Measurements from ENCODE around the gene CDC20B.

CDC20B gene, protein sequence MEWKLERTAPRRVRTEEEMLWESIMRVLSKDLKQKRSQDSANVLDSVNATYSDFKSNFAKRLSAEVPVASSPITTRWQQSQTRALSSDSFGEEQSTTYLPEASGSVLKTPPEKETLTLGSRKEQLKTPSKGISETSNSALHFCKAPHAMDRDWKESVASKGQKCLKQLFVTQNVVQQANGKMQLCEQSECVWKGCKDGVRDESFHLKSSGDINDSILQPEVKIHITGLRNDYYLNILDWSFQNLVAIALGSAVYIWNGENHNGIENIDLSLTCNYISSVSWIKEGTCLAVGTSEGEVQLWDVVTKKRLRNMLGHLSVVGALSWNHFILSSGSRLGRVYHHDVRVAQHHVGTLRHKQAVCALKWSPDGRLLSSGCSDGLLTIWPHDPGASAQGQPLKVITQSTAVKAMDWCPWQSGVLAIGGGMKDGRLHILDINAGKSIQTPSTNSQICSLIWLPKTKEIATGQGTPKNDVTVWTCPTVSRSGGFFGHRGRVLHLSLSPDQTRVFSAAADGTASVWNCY

DNA sequence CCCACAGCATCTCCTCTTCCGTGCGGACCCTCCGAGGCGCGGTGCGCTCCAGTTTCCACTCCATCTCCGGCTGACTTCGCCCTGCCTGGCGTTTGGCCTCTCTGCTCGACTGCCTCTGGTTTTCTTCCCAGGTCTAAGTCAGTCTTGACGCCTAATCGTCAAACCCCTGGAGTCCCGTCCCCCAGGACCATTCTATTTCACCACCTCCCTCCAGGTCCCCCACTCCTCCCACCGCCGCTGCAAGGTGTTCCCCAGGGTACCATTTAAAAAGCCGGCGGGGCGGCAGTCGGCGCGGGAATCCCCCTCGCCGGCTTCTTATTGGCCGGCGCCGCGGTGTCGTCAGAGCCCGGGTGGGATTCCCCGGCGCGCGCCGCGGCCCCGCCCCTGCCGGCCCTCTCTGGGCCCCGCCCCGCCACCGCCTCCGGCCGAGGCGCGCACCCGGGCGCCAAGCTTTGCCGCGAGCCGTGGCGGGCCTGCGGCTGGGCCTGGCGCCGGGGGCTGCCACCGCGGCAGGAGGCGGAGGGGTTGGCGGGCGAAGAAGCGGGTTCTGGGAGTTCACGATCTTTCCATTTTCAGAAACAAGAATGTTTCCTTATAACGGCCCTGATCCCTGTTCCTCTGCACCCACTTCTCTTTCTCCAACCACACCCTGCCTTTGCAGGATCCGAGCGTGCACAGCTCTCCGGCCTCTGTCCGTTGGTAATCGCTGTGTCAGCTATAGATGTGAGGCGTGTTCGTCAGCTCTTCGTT is at the start of gene CDC20B:
Gene CDC20B (minus strand): TSS at position 241 of the 750 bp plus-strand sequence. CDS start 177 bp downstream, at position 64.
- DNase-seq (ENCODE audit: low read depth), result peak; percentile 66

DNA sequence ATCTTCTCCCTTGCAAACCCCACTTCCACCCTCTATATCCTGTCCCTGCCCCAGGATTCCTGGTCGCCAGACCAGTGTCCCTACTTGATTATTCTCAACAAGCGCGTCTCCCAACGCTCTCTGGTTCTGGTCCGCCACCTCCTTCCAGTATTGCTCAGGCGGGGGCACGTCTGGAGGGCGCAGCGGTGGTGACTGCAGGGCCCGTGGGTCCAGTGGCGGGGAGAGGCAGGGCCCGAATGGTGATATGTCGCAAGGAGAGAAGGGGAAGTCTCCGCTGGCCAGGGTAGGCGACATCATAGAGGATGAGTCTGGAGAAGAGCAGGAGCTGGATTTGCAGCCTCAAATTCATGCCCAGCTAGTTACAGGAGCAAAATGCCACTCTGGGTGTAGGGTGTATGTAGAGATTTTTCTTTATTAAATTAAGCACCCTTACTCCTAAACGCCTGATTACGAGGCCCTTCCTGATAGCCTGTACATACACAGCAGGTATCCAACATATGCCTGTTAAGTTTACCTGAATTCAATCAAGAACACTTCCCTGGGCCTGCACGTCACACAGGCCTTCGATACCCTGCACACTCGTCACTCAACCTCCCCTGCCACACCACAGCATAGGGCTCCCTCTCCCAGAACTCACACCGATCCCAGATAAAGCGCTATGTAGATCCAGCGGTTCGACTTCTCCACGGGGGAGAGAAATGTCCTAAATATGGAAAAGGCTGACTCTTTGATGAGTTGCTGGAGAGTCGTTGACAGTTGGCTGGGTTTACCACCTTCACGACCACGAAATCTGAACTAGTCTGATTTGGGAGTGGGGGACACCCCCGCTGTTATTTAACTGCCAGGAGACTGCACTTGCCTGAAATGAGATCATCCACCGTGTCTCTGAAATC is 49.4 kb upstream of the CDC20B start:
- no peak for DNase-seq (ENCODE audit: low read depth)

DNA sequence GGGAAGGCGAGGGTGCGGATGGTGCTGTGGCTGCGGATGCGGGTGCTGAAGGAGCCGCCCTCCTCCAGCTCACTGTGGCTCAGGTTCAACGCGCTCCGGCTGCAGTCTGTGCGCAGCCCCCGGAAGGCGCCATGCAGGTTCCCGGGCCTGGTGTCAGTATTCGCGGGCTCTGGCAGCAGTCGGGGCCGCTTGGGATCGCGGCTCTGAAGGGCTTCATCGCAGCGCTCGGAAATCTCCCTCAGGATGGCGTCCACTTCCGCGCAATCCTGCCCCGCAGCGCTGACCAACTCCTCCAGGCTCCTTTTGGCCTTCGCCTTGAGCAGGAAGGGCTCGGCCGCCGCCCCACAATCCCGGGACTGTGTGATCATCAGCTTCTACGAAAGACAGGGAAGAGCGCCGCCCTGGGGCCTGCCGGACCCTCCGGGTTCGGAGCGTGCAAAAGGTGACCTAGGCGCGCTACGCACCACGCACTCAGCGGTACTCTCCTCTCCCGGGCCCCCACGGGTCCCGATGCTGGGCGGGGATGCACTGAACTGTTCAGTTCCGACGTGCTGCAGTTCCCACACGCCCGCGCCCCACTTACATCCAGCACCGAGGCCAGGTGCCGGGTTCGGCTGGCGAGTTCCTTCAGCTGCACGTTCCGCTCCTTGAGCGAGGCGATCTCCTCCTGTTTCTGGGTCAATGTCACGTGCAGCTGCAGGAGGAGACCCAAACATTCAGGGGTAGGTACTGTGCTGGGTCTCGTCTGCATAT is 47.6 kb upstream of the CDC20B start:
- no peak for DNase-seq (ENCODE audit: low read depth)

DNA sequence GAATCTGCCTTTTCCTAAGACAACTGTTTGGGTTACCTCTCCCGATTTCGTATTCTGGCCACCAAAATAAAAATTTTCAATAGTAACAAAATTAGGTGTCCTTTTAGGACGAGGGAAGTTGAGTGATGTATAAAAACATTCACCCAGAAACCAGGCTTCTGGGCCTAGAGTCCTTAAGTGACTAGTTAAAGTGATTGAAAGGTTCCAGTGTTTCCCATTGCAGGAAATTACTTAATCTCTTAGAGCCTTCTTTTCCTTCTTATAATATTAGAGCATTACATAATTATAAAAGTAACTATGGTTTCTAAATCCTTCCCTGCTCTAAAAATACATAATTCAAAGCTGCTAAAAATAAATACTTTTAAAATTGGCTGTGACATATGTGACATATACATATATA is 46.8 kb upstream of the CDC20B start:
- DNase-seq (ENCODE audit: low read depth), result no peak

DNA sequence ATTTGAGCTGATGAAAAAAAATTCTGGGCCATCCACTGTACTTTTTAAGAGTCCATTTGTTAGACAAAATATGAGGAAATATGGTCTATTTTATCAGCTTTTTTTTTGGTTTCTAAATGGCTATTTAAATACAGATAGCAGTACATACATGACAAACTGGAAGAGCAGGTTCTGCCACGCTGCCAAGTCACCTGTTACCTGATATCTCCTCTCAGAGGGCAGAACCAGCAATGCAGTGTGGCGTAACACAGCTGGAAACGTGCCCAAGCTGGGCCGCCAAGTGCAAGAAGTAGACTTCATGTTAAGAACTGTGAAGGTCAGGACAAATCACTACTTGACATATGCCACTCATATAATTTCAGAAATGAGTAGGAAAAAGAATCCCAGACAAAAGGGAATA is 46.0 kb upstream of the CDC20B start:
- no peak for DNase-seq (ENCODE audit: low read depth)

DNA sequence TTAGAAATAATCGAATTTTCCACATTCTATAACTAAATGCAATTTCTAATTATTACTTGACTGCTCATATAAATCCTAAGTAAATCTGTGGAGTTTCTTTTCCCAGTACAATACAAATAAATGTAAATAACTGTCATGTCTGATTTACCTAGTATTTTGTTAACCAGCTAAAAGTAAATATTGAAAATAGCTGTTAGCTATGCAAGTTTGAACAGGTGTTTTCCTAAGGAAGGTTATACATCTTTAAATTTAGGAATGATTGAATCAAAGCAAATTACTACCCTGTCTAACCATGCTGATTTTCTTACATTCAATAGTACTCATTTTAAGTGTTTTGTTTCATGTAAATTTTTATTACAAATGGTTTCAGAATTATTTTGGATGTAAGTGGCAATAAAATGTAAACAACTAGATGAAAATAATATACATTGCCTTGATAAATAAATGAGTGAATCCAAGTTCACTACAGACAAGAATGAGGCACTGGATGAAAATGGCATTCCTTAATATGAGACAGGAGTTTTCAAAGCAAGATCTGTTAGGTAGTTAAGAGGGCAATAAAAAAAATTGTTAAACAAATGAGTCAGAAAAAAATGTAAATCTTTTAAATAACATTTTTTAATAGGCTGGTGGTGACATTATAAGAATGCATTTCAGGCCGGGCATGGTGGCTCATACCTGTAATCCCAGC is 38.4 kb upstream of the CDC20B start:
- DNase-seq (ENCODE audit: low read depth), result no peak

DNA sequence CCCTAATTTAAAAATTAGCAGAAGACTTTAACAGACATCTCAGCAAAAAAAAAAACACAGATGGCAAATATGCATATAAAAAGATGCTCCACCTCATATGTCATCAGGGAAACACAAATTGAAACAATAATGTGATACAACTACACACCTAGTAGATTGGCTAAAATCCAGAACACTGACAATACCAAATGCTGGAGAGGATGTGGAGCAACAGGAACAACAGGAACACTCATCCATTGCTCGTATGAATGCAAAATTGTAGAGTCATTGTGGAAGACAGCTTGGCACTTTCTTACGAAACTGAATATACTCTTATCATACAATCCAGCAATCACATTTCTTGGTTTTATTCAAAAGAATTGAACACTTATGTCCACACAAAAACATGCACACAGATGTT is 32.0 kb upstream of the CDC20B start:
- no peak for DNase-seq (ENCODE audit: low read depth)

DNA sequence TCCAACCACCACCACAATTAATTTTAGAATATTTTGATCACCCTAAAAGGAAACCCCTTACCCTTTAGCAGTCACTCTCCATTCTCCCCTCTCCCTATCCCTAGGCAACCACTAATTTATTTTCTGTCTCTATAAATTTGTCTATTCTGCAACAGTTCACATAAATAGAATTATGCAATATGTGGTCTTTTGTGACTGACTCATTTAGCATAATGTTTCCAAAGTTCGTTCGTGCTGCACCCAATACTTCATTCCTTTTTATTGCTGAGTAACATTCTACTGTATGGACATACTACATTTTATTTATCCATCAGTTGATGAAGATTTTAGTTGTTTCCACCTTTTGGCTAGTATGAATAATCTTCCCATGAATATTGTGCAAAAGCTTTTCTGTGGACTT is 18.2 kb upstream of the CDC20B start:
- no peak for DNase-seq (ENCODE audit: low read depth)

DNA sequence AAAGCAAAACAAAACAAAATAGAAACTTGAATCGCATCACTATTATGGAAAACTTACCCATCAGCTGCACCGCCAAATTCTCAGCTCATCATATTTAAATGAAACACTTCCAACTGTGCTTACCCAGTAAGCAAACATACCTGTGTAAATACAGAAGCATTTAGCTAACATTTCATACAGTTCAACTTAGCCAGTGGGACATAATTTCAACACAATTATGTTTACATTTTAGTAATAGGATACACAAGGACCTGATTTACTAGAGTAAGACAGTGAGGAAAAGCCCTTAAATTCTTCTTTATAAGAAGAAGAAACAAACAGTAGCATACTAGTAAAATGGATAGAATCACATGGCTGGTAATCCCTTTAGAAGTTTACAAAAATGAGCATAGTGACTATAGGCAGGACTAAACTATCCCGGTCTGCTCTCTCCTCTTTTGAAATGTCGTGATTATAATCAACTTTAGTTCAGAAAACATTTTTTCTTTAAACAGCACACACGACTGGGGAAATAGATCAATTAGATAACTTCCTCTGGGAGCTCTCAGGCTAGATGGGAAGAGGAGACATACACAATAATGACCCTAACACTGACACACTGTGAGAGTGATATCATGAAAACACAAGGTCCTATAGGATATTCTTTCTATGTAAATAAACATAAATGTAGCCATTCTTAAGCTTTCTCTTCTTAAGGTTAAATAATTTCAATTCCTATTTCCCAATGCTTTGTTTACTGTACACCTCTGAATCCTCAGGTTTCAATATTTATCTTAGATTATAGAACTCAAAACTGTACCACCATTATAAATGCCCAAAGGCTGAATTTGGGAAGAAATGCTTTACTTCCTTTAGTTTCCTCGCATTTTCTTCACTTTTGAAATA is 15.9 kb upstream of the CDC20B start:
- no peak for DNase-seq (ENCODE audit: low read depth)

DNA sequence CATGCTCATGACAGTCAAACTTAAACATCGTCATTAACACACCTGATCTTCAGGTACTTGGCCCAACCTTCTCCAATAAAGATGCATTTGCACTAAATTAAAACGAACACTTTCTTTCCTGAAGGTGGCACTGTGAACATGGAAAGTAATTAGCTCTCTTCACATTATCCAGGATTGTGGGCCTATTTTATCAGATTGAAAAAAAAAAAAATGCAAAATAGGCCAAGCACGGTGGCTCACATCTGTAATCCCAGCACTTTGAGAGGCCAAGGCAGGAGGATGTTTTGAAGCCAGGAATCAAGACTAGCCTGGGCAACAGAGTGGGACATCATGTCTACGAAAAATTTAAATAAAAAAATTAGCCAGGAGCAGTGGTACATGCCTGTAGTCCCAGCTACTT is 14.4 kb upstream of the CDC20B start:
- DNase-seq (ENCODE audit: low read depth), result no peak

DNA sequence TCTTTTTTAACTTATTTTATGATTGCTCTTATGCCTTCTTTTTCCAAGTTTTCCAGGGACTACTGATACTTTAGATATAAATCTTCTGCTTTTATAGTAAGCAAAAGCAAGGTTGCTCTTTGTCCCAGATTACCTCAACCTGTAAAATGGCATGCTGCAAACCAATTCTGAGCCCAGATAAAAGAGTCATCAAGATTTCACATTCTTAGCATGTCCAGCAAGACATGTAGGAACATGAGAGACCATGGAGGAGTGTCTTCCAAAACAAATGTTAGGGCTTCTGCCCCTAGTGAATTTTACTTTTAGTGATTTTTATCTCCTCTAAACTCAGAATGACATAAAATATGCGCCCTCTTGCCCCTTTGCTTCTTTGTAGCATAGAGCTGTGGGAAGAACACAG is 7.0 kb upstream of the CDC20B start:
- DNase-seq (ENCODE audit: low read depth), result no peak

DNA sequence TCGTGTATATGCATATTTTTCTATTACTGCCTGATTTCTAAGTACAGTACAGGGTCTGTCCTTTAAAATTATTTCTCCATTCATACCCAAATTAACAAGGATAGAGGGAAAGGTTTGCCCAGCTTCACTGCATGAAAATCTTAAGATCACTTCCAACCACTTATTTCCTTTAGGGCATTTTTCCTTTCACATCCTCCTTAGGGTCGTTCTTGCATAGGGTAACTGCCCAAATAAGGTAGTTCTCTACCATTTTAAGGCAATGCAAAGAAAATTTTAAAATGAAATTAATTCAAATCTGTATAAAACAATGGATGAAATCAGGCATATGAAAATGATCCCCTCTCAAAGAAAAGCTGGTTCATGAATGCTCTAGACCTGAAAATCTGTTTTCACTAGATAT is 4.1 kb upstream of the CDC20B start:
- no peak for DNase-seq (ENCODE audit: low read depth)

DNA sequence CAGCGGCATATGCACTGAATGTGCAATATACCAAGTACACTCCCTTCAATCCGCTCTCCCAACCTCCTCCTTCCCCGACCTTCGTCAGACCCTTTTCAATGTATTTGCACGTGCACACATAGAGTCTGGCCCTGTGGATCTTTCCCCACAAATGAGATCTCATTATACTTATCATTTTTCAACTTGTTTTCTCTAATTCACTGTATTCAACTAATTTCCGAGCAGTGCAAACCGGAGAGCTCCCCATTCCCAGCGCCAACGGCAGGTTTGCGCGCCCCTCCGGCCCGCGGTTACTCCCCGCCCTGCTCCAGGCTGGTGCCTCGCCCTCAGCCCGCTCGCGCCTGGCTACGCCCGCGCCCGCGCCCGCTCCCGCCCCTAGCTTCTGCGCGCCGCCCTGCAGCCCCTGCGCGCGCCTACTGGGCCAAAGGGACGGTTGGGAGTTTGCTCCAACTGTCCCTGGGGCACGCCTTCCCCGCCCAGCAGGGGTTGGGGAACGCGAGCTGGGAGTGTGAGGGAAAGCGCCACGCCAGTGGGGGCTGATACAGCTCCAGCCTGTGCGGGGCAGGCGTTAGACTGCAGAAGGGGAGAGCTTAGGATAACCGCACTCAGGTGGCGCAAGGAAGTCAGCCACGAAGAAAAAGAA is 3.3 kb upstream of the CDC20B start:
- DNase-seq (ENCODE audit: low read depth), result no peak

DNA sequence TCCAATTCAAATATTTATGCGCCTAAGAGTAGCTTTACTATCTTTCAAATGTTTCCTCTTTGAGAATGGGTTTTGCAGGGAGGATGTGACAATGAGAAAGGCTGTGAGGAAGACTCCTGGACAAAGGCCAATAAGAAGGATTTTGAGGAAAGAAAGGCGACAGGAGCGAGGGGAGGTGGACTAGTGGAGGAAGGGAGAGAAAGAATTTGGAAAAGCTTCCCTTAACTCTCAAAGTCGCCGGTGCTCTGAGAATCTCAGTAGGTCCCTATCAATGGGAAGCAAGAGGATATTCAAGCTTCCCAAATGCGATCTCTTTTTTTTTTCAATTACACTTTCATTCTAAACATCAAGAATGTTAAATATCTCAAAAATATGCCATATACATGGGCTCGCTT is 2.8 kb upstream of the CDC20B start:
- no peak for DNase-seq (ENCODE audit: low read depth)

DNA sequence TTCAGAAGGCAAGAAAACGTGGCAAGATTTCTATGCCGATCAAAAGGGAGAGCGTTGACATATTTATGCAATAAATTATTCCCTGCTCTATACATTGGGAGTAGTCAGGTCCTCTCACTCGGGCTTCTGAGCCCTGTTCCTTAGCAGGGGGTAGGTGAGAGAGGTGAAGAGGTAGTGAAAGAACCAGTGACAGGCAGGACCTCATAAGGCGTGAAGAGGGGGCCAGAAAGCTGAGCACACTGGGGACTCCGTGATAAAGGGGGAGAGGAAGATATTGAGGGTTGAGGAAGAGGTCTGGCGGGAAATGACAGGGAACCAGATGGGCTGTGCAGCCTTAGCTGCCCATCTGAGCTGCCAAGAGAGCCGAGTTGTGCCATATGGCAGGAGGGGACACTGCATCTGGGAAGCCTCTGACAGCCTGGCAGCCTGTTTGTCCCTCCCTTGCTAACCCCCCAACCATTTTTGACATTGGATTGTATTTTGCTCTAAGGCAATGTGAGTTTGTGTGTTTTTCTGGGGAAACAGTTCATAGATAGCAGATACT is 782 bp upstream of the CDC20B start:
- no peak for DNase-seq (ENCODE audit: low read depth)

DNA sequence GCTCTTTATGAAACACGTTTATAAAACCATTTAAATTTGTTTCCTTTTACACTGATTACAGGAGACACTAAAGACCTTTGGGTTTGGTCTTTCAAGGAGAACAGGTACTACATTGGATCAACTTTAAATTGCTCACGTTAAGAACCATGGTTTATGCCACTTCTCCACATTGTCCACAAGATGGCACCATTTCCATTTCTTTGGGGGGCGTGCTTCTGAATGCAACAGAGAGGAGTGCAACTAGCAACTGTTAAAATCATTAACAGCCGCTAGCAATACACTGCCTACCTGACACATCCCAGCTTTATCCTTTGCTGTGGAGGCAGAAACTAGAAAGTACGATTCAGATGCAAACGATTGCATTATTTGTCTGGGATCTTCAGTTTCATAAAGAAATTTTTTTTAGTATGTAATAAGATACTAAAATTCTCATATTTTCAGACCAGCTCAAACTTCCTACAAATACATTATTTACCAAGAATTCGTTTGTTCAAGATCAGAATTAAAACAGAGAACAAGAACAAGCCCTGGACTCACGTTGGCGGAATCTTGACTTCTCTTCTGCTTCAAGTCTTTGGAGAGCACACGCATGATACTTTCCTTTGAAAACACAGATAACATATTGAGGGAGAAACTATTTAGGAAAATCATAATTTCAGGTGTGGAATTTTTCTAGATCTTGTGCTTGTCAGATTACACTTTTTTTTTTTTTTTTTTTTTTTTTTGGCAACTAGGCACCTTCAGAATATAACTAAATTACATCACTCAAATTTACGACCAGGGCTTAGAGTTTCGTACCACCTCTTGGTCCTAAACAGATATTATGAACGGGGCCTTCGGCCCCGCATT is 702 bp downstream of the CDC20B start:
- DNase-seq (ENCODE audit: low read depth), result peak; percentile 41

DNA sequence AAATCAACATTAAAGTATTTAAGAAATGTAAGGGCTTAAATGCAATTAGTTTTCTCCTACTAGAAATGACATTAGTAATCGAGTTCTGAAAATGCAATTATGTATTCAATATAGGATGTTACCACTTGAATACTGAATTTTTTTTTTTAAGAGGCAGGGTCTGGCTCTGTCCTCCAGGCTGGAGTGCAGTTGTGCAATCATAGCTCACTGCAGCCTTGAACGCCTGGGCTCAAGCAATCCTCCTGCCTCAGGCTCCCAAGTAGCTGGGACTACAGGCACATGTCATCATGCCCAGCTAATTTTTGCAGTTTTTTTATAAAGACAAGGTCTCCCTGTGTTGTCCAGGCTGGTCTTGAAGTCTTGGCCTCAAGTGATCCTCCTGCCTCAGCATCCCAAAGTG is 1.5 kb downstream of the CDC20B start:
- no peak for DNase-seq (ENCODE audit: low read depth)

DNA sequence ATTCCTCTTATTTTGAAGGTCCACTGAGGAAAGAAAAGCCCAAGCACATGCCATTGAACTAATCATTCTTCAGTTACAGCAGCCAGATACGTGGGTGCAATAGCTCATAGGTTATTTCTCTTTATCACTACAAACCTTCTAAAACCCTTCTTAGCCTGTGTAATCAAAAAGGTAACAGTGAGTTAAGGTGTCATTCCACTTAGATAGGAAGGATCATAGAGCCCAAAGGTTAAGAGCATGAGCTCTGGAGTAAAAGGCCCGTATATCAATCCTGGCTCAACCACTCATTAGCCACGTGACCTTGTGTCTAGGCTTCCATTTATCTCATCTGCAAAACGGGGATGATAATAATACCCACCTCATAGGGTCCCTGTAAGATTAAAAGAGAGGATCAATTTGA is 10.3 kb downstream of the CDC20B start:
- DNase-seq (ENCODE audit: low read depth), result no peak
